ENCODE results near the gene HUNK.
"Not testable (repeated sequence)": the region's sequence is repeated elsewhere in the genome, so short reads cannot be mapped to it uniquely, and the experiment has no call there.

Gene HUNK

GRCh38 chr21:31999810-32000468 lies 127.1 kb downstream of the HUNK start:
- no peak for DNase-seq (ENCODE audit: low spot score)

GRCh38 chr21:32001390-32001789 lies 128.6 kb downstream of the HUNK start:
- no peak for DNase-seq (ENCODE audit: low spot score)

GRCh38 chr21:32003411-32003810 lies 130.6 kb downstream of the HUNK start:
- DNase-seq (ENCODE audit: low spot score) = no peak

- no peak for DNase-seq (ENCODE audit: low spot score)
Observed at GRCh38 chr21:32004291-32004690, 131.5 kb downstream of the HUNK start.

GRCh38 chr21:32007456-32007855 lies 134.6 kb downstream of the HUNK start:
- DNase-seq (ENCODE audit: low spot score) = no peak

- DNase-seq (ENCODE audit: low spot score) = no peak
Observed at GRCh38 chr21:32008714-32009113, 135.9 kb downstream of the HUNK start.

GRCh38 chr21:32009263-32009662 lies 136.4 kb downstream of the HUNK start:
- no peak for DNase-seq (ENCODE audit: low spot score)

- no peak for DNase-seq (ENCODE audit: low spot score)
Observed at GRCh38 chr21:32015461-32016139, 142.8 kb downstream of the HUNK start.

- no peak for DNase-seq (ENCODE audit: low spot score)
Observed at GRCh38 chr21:32018381-32018780, 145.6 kb downstream of the HUNK start.

GRCh38 chr21:32020564-32020963 lies 147.7 kb downstream of the HUNK start:
- DNase-seq (ENCODE audit: low spot score) = no peak

GRCh38 chr21:32021319-32021994 lies 148.6 kb downstream of the HUNK start:
- DNase-seq (ENCODE audit: low spot score) = no peak

GRCh38 chr21:32022146-32022545 lies 149.3 kb downstream of the HUNK start:
- no peak for DNase-seq (ENCODE audit: low spot score)

- DNase-seq (ENCODE audit: low spot score) = no peak
Observed at GRCh38 chr21:32030146-32030652, 157.4 kb downstream of the HUNK start.

- no peak for DNase-seq (ENCODE audit: low spot score)
Observed at GRCh38 chr21:32034850-32035249, 162.0 kb downstream of the HUNK start.

- no peak for DNase-seq (ENCODE audit: low spot score)
Observed at GRCh38 chr21:32035617-32036016, 162.8 kb downstream of the HUNK start.

- DNase-seq (ENCODE audit: low spot score) = no peak
Observed at GRCh38 chr21:32036756-32037155, 163.9 kb downstream of the HUNK start.

GRCh38 chr21:32038751-32039150 lies 165.9 kb downstream of the HUNK start:
- DNase-seq (ENCODE audit: low spot score) = not testable (repeated sequence)

GRCh38 chr21:32043458-32043857 lies 170.6 kb downstream of the HUNK start:
- DNase-seq (ENCODE audit: low spot score) = no peak

GRCh38 chr21:32044205-32045180 lies 171.7 kb downstream of the HUNK start:
- DNase-seq (ENCODE audit: low spot score) = no peak

- DNase-seq (ENCODE audit: low spot score) = no peak
Observed at GRCh38 chr21:32046191-32046590, 173.4 kb downstream of the HUNK start.

GRCh38 chr21:32048353-32048752 lies 175.5 kb downstream of the HUNK start:
- no peak for DNase-seq (ENCODE audit: low spot score)

Data from activated CD4-positive, alpha-beta T cell treated with anti-CD3 and anti-CD28 coated beads, Interleukin-2, Interleukin-4, amounts not matched to agents 100 ng/mL and 50 ng/mL, durations not matched to agents 16 hours and 8 hours (primary cell).